HUDEP-2 (cell line): ENCODE results near the gene API5.

Source experiments
- DNase-seq, 76 experiments: peaks; one replicate each; lab custom pipeline; 2025; ENCODE audit not compliant: unreplicated experiment in 76 of 76; lab: John Stamatoyannopoulos, UW

API5 gene

DNA sequence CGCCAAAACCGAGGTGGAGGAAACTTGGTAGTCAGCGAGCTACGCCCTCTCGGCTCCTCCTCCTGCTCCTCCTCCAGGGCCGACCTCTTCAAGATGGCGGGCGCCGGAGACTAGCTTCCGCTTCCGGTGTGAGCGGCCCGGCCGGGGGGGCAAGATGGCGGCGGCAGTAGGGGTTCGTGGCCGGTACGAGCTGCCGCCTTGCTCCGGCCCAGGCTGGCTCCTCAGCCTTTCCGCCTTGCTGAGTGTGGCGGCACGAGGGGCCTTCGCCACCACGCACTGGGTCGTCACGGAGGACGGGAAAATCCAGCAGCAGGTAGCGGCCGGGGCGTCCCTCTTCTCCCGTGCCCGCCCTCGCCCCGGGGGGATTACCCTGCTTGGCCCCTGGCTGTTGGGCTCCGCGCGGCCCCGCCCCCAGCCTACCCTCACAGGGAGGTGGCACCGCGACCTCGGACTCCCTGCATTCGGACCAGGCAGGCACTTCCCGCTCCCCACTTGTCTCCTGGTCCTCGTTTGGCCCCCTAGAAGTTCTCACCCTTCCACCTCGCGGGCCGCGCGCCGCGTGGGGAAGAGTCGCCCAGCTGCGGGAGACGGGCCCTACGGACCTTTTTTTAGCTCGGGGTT, 47.1 kb downstream of the API5 start, which contains the start of gene TTC17:
TTC17 (plus strand) TSS at position 120 of the 621 bp plus-strand sequence; CDS start at position 155, 35 bp downstream.
- DNase-seq, result peak in 75 of 76 experiments; percentile 20 to 94 (median 88)

DNA sequence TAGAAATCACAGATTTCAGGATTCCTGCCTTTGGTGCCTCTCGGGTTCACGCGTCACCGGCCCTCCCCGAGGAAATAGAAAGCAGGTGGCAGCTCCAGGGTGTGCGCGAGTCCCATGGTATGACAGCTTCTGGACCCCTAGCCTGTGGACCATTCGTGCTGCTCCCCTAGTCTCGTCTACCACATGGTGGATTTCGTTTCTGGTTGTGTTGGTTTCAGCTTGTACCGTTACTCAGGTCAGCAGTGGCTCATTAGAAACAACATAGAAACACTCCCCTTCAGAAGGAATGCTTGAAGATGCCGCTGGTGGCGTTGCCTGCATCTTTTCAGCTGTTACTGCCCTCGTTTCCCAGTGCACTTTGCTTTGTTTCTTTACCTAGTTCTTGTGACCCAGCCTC, 47.6 kb downstream of the API5 start:
- DNase-seq, result peak in 15 of 76 experiments; percentile 6 to 54 (median 29)

DNA sequence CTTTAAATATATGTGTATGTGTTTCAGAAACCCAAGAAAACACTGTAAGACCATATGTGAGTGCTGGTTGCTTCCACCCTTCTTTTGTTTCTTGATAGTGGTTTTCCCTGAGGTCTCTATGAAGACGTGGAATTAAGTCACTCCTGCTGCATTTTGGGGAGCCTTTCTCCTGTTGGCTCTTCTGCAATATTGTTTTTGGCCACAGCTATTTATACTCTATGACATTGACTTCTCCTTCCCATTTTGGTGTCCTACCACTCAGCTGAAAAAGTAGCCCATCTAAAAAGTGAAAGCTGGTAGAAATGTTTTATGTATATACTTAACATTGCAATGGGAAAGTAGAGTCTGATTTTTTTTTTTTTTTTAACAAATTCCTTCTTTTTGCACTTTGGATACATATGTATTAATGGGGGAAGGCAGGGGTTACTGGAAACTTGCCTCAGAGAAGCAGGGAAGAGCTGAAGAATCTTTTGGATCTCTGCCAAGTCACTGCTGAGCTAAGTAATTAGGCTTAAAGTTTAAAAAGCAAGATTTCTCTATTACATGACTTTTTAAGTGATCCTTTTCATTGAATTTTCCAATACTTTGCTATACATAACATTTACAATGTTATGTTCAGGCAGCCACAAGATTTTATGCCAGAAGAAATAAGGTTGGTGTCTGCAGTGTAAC, 48.7 kb downstream of the API5 start:
- peak in 7 of 76 experiments; percentile 5 to 30 (median 21) for DNase-seq

DNA sequence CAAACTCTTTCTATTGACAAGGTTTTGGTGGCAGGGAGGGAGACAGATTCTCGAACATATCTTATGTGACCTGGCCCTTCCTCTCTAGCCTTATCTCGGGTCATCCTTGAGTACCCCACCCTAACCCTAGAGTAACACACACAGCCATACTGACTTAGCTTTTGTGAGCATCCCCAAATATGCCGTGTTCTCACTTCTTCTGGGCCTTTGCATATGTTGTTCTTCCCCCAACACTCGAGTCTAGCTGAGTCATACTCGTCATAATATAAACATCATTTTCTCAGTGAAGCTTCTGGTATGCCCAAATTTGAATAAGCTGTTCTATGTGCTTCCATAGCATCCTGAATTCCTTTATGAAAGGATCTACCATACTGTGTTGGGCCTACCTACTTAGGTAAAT, 54.9 kb downstream of the API5 start:
- DNase-seq, result peak in 35 of 76 experiments; percentile 7 to 65 (median 28)

DNA sequence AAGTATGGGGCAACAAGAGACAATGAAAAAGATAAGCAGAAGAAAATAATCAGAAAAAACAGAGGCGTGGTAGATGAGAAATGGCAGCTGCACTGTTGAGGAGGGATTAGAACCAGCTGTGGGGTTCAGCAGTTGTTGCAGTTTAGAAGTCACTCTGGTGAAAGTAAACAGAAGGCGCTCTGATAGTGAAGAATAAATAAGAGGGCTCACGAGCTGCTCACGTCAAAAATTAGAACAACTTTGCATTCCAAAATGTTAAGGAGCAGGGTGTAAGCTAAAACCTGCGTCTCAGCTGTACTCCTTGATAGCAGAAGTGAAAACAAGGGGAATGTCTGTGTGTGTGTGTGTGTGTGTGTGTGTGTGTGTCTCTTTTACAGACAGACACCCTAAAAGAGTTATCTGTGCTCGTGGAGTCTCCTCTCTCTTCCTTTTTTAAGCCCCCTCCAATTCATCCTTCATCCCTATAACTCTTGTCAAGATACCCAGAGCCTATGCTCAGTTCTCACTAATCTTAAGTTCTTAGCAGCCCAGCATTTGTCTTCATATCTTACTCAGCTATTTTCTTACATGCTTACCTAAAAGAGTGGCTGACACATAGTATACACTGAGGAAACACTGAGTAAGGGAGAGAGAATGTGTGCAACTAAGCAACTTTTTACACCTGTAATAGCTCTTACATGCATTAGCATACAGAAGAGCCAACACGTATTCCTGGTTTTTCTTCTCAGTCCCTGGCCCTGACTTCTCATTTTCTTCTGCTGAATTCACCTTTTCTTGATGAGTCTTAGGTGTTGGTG, 55.8 kb downstream of the API5 start:
- DNase-seq, result peak in 5 of 76 experiments; percentile 3 to 18 (median 7)

DNA sequence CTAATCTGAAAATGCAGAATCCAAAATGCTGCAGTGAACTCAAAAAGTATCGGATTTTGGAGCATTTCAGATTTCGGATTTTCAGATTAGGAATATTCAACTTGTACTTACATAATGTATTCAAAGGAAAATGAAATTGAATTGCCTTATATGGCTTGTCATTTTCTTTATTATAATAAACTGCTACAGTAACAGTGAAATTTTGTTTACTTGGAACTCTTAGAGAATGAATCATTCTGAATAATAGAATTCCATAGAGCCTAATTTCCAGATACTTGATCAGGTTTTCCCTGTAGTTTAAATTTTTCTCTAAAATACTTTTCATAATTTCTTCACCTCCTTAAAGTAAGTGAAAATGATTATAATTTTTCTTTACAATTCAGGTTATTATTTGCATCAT, 64.3 kb downstream of the API5 start:
- no peak for DNase-seq

DNA sequence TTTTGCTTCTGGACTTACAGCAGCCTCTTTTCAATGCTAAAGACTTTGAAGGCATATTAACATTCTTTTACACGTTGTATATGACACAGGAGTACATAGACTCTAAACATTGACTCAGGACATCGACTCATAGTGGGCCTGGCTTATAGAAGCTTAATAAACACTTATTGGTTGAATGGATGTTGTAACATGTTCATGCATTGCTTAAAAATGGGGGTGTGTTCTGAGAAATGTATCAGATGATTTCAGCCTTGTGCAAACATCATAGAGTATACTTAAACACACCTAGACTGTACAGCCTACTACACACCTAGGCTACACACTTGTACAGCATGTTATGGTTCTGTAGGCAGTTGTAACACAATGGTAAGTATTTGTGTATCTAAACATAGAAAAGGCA, 64.8 kb downstream of the API5 start:
- no peak for DNase-seq

DNA sequence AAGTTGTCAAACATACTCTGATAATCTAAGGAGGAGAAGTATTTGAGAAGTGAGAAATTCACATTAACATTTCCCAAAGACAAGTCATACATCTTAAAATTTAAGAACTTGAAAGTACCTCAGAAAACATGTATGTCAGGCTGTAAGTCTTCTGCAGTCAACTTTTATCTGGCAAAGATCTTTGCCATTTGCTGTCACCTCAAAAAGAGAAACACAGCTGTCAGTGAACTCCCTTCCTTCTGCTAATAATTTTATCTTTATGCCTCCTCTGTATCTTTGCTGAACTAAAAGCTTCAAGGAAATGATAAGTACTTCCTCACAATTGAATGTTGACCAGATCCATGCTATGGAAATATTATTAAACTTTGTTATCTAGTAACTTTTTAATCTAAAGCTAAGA, 65.6 kb downstream of the API5 start:
- DNase-seq, result peak in 4 of 76 experiments; percentile 6 to 27 (median 18)

DNA sequence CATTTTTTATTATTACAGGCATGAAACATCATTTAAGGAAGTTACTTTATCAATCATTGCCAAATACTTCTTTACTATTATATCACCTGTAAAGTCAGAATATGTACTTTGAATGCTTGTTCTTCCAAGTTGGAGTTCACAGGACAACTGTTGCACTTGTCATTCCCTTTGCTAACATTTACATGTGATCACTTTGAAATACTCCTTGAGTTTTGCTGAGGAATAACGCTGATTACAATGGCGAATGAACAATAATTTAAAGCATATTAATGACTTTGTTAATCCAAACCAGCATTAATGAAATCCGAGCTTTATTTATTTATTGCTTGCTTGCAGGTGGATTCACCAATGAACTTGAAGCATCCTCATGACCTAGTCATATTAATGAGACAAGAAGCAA, 67.1 kb downstream of the API5 start:
- DNase-seq, result no peak

DNA sequence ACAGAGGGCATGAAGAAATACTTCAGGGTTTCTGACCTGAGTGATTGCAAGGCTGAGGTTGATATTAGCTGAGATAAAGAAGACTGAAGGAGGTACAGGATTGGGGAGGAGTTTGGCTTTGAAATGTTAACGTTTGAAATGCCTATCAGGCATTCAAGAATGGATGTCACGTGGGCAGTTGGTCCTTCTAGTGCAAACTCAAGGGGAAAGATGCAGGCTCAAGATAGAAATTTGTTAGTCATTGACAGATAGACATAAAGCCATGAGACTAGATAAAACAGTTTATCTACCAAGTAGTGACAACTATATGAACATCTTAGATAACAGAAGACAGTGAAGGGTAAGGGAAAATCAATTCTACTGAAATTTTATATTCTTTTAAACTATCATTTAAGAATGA, 70.0 kb downstream of the API5 start:
- peak in 47 of 76 experiments; percentile 5 to 75 (median 38) for DNase-seq

DNA sequence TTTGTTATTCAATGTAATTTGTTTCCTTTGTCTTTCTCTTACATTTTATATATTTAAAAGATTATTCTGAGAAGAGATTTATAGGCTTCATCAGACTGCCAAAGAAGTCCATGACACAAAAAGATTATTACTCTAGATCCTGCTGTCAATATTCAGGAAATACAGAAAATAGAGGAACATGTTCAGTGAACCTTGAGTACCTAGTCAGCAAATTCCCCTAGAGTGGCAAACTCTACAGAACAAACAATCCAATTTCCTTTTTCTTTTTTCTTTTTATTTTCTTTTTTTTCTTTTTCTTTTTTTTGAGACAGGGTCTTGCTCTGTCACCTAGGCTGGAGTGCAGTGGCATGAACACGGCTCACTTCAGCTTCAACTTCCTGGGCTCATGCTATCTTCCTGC, 70.8 kb downstream of the API5 start:
- no peak for DNase-seq

DNA sequence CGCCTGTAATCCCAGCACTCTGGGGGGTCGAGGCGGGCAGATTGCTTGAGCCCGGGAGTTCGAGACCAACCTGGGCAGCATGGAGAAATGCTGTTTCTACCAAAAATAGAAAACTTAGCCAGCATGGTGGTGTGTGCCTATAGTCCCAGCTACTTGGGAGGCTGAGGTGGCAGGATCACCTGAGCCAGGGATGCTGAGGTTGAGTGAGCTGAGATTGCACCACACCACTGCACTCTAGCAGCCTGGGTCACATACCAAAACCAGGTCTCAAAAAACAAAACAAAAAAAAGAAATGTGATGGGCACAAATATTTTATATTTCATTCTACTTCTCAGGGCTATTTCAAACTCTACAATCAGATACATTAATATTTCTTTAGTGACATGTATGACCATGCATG, 72.6 kb downstream of the API5 start:
- DNase-seq, result no peak

DNA sequence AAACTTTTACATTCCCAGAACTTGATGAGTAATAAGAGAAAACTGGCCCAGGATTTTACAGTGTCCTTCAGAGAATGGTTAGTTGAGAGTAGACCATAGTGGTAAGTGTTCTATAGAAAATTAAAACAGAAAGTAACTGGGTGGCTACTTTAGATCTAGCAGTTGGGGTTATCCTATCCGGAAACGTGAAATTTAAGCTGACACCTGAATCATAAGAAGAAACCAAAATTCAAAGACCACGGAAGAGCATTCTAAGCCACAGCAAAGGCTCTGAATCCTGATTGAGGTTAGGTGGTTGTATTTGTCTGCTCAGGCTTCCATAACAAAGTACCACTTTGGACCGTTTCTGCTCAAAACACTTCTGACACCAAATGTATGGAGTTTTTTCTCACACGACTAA, 80.9 kb downstream of the API5 start:
- no peak for DNase-seq

DNA sequence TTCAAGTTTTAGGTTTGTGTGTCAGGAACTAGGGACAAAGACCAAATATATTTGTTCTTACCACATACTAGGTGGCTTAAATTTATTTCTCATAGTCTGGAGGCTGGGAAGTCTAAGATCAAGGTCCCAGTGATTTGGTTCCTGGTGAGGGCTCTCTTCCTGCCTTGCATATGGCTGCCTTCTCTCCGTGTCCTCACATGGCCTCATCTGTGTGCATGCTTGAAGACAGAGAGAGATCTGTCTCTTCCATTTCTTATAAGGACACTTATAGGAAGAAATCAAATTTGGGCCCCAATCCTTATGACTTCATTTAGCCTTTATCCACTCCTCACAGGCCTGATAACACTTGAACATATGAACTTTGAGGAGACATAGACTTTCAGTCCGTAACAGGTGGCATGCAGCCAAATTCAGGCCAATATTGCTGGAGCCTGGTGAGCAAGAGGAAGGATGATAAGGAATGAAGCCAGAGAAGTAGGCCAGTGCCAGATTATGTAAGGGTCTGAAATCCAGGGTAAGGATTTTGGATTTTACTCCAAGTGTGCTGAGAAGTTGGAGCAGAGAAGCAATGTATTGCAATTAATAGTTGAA, 82.1 kb downstream of the API5 start:
- DNase-seq, result peak in 70 of 76 experiments; percentile 12 to 86 (median 62)
